Neuronal stem cell (in vitro differentiated cells): ENCODE results near the gene MPL.
A peak's percentile ranks its signal among the peaks of the same experiment; 100 is the strongest.

Experiments used
- DNase-seq: peaks from one replicate; pipeline ENCODE4 v3.0.0-alpha.2; 2013; ENCODE audit warnings: low spot score
- H2AFZ ChIP-seq: one replicate; pipeline ENCODE4 v1.6.1; 2013; ENCODE audit warnings: mild to moderate bottlenecking, low read length, inconsistent platforms
- H2AK5ac ChIP-seq: 2 replicates; pipeline ENCODE4 v1.6.1; 2013; ENCODE audit warnings: low read depth, mild to moderate bottlenecking, inconsistent platforms, low read length, moderate library complexity, mixed read lengths
- H2BK120ac ChIP-seq: 2 replicates; pipeline ENCODE4 v1.6.1; 2013; ENCODE audit warnings: low read depth, mild to moderate bottlenecking, inconsistent platforms, low read length, moderate library complexity, mixed read lengths
- H2BK12ac ChIP-seq: one replicate; pipeline ENCODE4 v1.6.1; 2013; ENCODE audit warnings: low read length, inconsistent platforms
- H2BK15ac ChIP-seq: 2 replicates; pipeline ENCODE4 v1.6.1; 2013; ENCODE audit warnings: mild to moderate bottlenecking, low read length, inconsistent platforms, mixed read lengths
- H2BK5ac ChIP-seq: one replicate; pipeline ENCODE4 v1.6.1; 2013; ENCODE audit warnings: inconsistent platforms, mild to moderate bottlenecking, low read length, moderate library complexity
- H3K14ac ChIP-seq: one replicate; pipeline ENCODE4 v1.6.1; 2013; ENCODE audit warnings: low read length, inconsistent platforms
- H3K18ac ChIP-seq: 2 replicates; pipeline ENCODE4 v1.6.1; 2013; ENCODE audit warnings: low read length, inconsistent platforms
- H3K23ac ChIP-seq: 2 replicates; pipeline ENCODE4 v1.6.1; 2013; ENCODE audit warnings: low read depth, mild to moderate bottlenecking, mixed read lengths, low read length, inconsistent platforms; ENCODE audit not compliant: poor library complexity
- H3K27ac ChIP-seq: replicated peaks from 3 replicates; pipeline ENCODE4 v1.5.1; 2013; ENCODE audit warnings: low read length, inconsistent platforms
- H3K27me3 ChIP-seq, 3 experiments: 2 replicates each; pipeline ENCODE4 v1.6.1; 2013; ENCODE audit warnings: low read length in 3 of 3, mild to moderate bottlenecking in 2 of 3, inconsistent platforms in 1 of 3, low read depth in 1 of 3, mixed read lengths in 1 of 3, moderate library complexity in 1 of 3; ENCODE audit not compliant: control insufficient read depth in 3 of 3, insufficient read depth in 3 of 3
- H3K36me3 ChIP-seq, 2 donors: replicated peaks in 1 of 2; 2 replicates each; pipeline ENCODE4 v1.6.1; 2013; ENCODE audit warnings: low read length in 2 of 2; ENCODE audit not compliant: control insufficient read depth in 2 of 2, insufficient read depth in 2 of 2
- H3K4ac ChIP-seq: 2 replicates; pipeline ENCODE4 v1.6.1; 2013; ENCODE audit warnings: inconsistent platforms, mild to moderate bottlenecking, low read length, moderate library complexity
- H3K4me1 ChIP-seq, 2 donors: 1 replicate in 1 of 2; 2 replicates in 1 of 2; pipeline ENCODE4 v1.6.1; 2013; ENCODE audit warnings: low read length in 2 of 2, low read depth in 1 of 2; ENCODE audit not compliant: control insufficient read depth in 2 of 2, insufficient read depth in 1 of 2
- H3K4me2 ChIP-seq: one replicate; pipeline ENCODE4 v1.6.1; 2013; ENCODE audit warnings: mild to moderate bottlenecking, low read length, inconsistent platforms; ENCODE audit not compliant: insufficient read depth, poor library complexity, severe bottlenecking
- H3K4me3 ChIP-seq, 2 donors: 2 replicates each; pipeline ENCODE4 v1.5.1; 2013; ENCODE audit warnings: low read length in 2 of 2, mild to moderate bottlenecking in 2 of 2, inconsistent platforms in 1 of 2, moderate library complexity in 1 of 2
- H3K79me1 ChIP-seq: one replicate; pipeline ENCODE4 v1.6.1; 2013; ENCODE audit warnings: low read depth, mild to moderate bottlenecking, inconsistent platforms, low read length, moderate library complexity
- H3K9ac ChIP-seq: one replicate; pipeline ENCODE4 v1.6.1; 2013; ENCODE audit warnings: mild to moderate bottlenecking, low read depth, low read length, inconsistent platforms; ENCODE audit not compliant: poor library complexity
- H3K9me3 ChIP-seq, 2 donors: replicated peaks in 1 of 2; 2 replicates each; pipeline versions ENCODE3 to v1.6.1; 2013; ENCODE audit warnings: low read length in 2 of 2, mild to moderate bottlenecking in 2 of 2, inconsistent platforms in 1 of 2, low read depth in 1 of 2, mixed read lengths in 1 of 2, moderate library complexity in 1 of 2; ENCODE audit not compliant: control insufficient read depth in 2 of 2, insufficient read depth in 1 of 2
- H4K8ac ChIP-seq: one replicate; pipeline ENCODE4 v1.6.1; 2013; ENCODE audit warnings: low read depth, mild to moderate bottlenecking, inconsistent platforms, low read length, moderate library complexity
- H4K91ac ChIP-seq: one replicate; pipeline ENCODE4 v1.6.1; 2013; ENCODE audit warnings: low read length, low read depth, mild to moderate bottlenecking, inconsistent platforms; ENCODE audit not compliant: poor library complexity
- WGBS, 2 donors: extraction: QIAGEN DNeasy Blood & Tissue Kit; methylation state at CpG; one replicate each; pipeline ENCODE4 v1.1.7; 2013; ENCODE audit warnings: missing lambda C conversion rate in 2 of 2, mixed read lengths in 1 of 2; ENCODE audit not compliant: insufficient read length in 2 of 2, insufficient replicate concordance in 1 of 2; ENCODE audit errors: extremely low coverage in 2 of 2; 5-methylcytosine and 5-hydroxymethylcytosine counted together

The MPL gene

GRCh38 chr1:43292679-43293078 is 44.9 kb upstream of the MPL start:
- H2BK120ac ChIP-seq, result no peak overlapping the region
- no peak overlapping the region for H4K91ac ChIP-seq
- H2AFZ ChIP-seq, result no peak overlapping the region
- no peak overlapping the region for H3K27ac ChIP-seq
- H3K27me3 ChIP-seq, result peaks cover 0 to 19% (median 2%) of the 10 kb centered on the region in 3 experiments
- H3K18ac ChIP-seq, result no peak overlapping the region
- H2BK12ac ChIP-seq, result no peak overlapping the region
- H3K4ac ChIP-seq, result no peak overlapping the region
- H3K79me1 ChIP-seq, result no peaks in the 10 kb centered on the region
- H3K9me3 ChIP-seq, result no peaks in the 10 kb centered on the region
- H3K36me3 ChIP-seq, result no peaks in the 10 kb centered on the region
- no peak overlapping the region for H2BK5ac ChIP-seq
- H3K4me2 ChIP-seq, result no peak overlapping the region
- no peak overlapping the region for H3K14ac ChIP-seq
- no peak overlapping the region for H3K23ac ChIP-seq
- no peak overlapping the region for H4K8ac ChIP-seq
- WGBS, 2 donors, result no CpG with 5 or more reads among the region's 5 CpGs
- no peak for DNase-seq
- peaks cover 4 to 16% of the 10 kb centered on the region in 2 donors for H3K4me1 ChIP-seq
- H2AK5ac ChIP-seq, result peak overlapping the region; percentile 13
- H3K9ac ChIP-seq, result no peak overlapping the region
- H3K4me3 ChIP-seq, result no peak overlapping the region
- H2BK15ac ChIP-seq, result no peak overlapping the region

- WGBS, 2 donors, result no CpG with 5 or more reads among the region's 2 CpGs
- H3K4ac ChIP-seq, result no peak overlapping the region
- H3K9me3 ChIP-seq, result no peaks in the 10 kb centered on the region
- H3K27me3 ChIP-seq, result peaks cover 0 to 14% (median 2%) of the 10 kb centered on the region in 3 experiments
- no peak overlapping the region for H2BK12ac ChIP-seq
- H3K27ac ChIP-seq, result no peak overlapping the region
- no peak overlapping the region for H2BK15ac ChIP-seq
- H3K18ac ChIP-seq, result no peak overlapping the region
- peaks cover 4 to 16% of the 10 kb centered on the region in 2 donors for H3K4me1 ChIP-seq
- no peaks in the 10 kb centered on the region for H3K79me1 ChIP-seq
- H3K36me3 ChIP-seq, result no peaks in the 10 kb centered on the region
- H2BK120ac ChIP-seq, result no peak overlapping the region
- DNase-seq, result no peak
- no peak overlapping the region for H2BK5ac ChIP-seq
- no peak overlapping the region for H3K9ac ChIP-seq
- H3K23ac ChIP-seq, result no peak overlapping the region
- H4K8ac ChIP-seq, result no peak overlapping the region
- no peak overlapping the region for H3K14ac ChIP-seq
- H2AFZ ChIP-seq, result no peak overlapping the region
- H2AK5ac ChIP-seq, result peak overlapping the region; percentile 13
- H3K4me2 ChIP-seq, result no peak overlapping the region
- H3K4me3 ChIP-seq, result no peak overlapping the region
- no peak overlapping the region for H4K91ac ChIP-seq
Measured at GRCh38 chr1:43293176-43293575, 44.4 kb upstream of the MPL start.

DNA sequence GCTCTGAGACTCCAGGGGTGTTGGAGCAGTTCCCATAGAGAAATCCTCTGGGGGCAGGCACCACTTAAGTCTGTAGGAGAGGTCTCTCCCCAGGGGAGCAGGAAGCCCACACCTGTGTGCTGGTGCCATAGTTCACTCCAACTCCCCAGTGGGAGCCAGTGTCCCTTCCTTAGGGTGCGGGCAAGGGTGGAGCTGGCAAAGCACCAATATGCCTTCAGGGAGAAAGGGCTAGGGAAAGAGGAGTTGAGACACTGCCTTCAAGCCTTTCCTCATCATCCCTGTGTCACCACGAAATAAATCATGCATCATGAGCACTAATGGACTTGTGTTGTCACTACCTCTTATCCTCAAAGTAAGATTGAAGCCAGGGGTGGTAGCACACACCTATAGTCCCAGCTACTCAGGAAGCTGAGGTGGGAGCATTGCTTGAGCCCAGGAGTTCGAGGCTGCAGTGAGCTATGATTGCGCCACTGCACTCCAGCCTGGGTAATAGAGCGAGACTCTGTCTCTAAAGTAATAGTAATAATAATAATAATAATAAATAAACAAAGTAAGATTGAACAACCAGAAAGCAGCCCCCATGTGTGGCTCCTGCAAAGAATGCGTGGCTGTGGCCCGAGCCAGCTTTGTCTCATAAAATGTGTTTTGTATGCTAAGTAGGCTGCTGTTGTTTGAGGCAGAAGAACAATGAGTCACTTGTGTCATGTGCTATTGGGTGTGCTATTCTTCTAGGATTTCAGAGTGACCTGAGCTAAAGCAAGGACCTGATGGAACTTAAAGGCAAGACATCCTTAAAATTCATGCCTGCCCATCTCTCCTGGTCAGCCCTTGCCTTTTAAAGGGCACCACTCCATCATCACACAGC is 43.5 kb upstream of the MPL start:
- Histone ChIP-seq H3K4me3 (no peak overlapping the region), H3K36me3 (no peaks in the 10 kb centered on the region), H2AK5ac (peak overlapping the region; percentile 35), H3K9ac (no peak overlapping the region), H3K14ac (no peak overlapping the region), H3K79me1 (no peaks in the 10 kb centered on the region), H3K27ac (no peak overlapping the region), H4K8ac (no peak overlapping the region), H3K4me2 (no peak overlapping the region), H2AFZ (no peak overlapping the region), H3K27me3 (peaks cover 0 to 5% (median 2%) of the 10 kb centered on the region in 3 experiments), H2BK12ac (no peak overlapping the region), H3K4ac (no peak overlapping the region), H2BK120ac (no peak overlapping the region), H3K23ac (no peak overlapping the region), H3K9me3 (no peaks in the 10 kb centered on the region), H2BK15ac (no peak overlapping the region), H3K18ac (peak overlapping the region; percentile 35), H3K4me1 (peaks cover 4 to 16% of the 10 kb centered on the region in 2 donors), H2BK5ac (no peak overlapping the region), H4K91ac (no peak overlapping the region)
- DNase-seq, result no peak
- WGBS, 2 donors, result no CpG with 5 or more reads among the region's 7 CpGs

GRCh38 chr1:43294761-43295160 is 42.9 kb upstream of the MPL start:
- DNase-seq, result no peak
- Histone ChIP-seq H3K4me3 (no peak overlapping the region), H4K91ac (no peak overlapping the region), H3K9me3 (no peaks in the 10 kb centered on the region), H3K18ac (no peak overlapping the region), H3K4ac (no peak overlapping the region), H3K9ac (no peak overlapping the region), H3K27ac (no peak overlapping the region), H3K4me2 (no peak overlapping the region), H2BK120ac (no peak overlapping the region), H2AFZ (no peak overlapping the region), H4K8ac (no peak overlapping the region), H3K27me3 (peaks cover 0 to 3% (median 2%) of the 10 kb centered on the region in 3 experiments), H3K36me3 (no peaks in the 10 kb centered on the region), H3K14ac (no peak overlapping the region), H3K4me1 (peaks cover 7 to 16% of the 10 kb centered on the region in 2 donors), H3K23ac (no peak overlapping the region), H2BK15ac (no peak overlapping the region), H2AK5ac (no peak overlapping the region), H3K79me1 (no peaks in the 10 kb centered on the region), H2BK12ac (no peak overlapping the region), H2BK5ac (no peak overlapping the region)
- WGBS, 2 donors, result no CpG with 5 or more reads among the region's 8 CpGs
